ENCODE data around the gene HRH2. TPM values are rescaled to one million over a fixed set of nuclear protein-coding genes. Genes with fewer than 3 reads are reported as not detected.

The HRH2 gene
- total RNA-seq, 4 donors from 2014 or later = 0.44 to 2.3 (median 1.4) TPM

- intact Hi-C loops (cut with DNase I) = no loop called here
- no peak for DNase-seq
- H3K27ac ChIP-seq = no peak overlapping the region
- H3K9me3 ChIP-seq = no peaks in the 10 kb centered on the region
- H3K4me3 ChIP-seq (replicated peaks in 1 of 3) = no peak overlapping the region
- 75 to 84% methylated on average over 6 of the region's 6 CpGs for WGBS, 2 donors
- H3K27me3 ChIP-seq = no peaks in the 10 kb centered on the region
- H3K4me1 ChIP-seq = no peaks in the 10 kb centered on the region
- TF ChIP-seq POLR2A (IDR thresholded peaks at IDR 0.05) = no peak
- no peak for TF ChIP-seq CTCF (IDR thresholded peaks at IDR 0.05)
- no peaks in the 10 kb centered on the region for H3K36me3 ChIP-seq
Measured at GRCh38 chr5:175686396-175686795, 28.5 kb downstream of the HRH2 start.

- DNase-seq = no peak
- intact Hi-C loops (cut with DNase I) = no loop called here
- no peak for TF ChIP-seq CTCF (IDR thresholded peaks at IDR 0.05)
- no peak for TF ChIP-seq POLR2A (IDR thresholded peaks at IDR 0.05)
- WGBS, 2 donors = 85 to 94% methylated on average over 5 to 9 of the region's 9 CpGs
- H3K36me3 ChIP-seq = no peaks in the 10 kb centered on the region
- H3K4me1 ChIP-seq = no peaks in the 10 kb centered on the region
- no peaks in the 10 kb centered on the region for H3K27me3 ChIP-seq
- H3K9me3 ChIP-seq = no peaks in the 10 kb centered on the region
- no peak overlapping the region for H3K4me3 ChIP-seq (replicated peaks in 1 of 3)
- no peak overlapping the region for H3K27ac ChIP-seq
Measured at GRCh38 chr5:175686826-175687225, 29.0 kb downstream of the HRH2 start.

GRCh38 chr5:175687231-175687701 is 29.4 kb downstream of the HRH2 start:
- Histone ChIP-seq H3K36me3 (no peaks in the 10 kb centered on the region), H3K9me3 (no peaks in the 10 kb centered on the region), H3K27me3 (no peaks in the 10 kb centered on the region), H3K4me3 (replicated peaks in 1 of 3) (no peak overlapping the region), H3K4me1 (no peaks in the 10 kb centered on the region), H3K27ac (no peak overlapping the region)
- no peak for DNase-seq
- 62 to 75% methylated on average over 7 to 14 of the region's 14 CpGs for WGBS, 2 donors
- intact Hi-C loops (cut with DNase I) = no loop called here
- TF ChIP-seq POLR2A (IDR thresholded peaks at IDR 0.05) (no peak), CTCF (IDR thresholded peaks at IDR 0.05) (no peak)

GRCh38 chr5:175688352-175689146 is 30.7 kb downstream of the HRH2 start:
- Histone ChIP-seq H3K36me3 (no peaks in the 10 kb centered on the region), H3K9me3 (no peaks in the 10 kb centered on the region), H3K4me3 (replicated peaks in 1 of 3) (no peak overlapping the region), H3K4me1 (no peaks in the 10 kb centered on the region), H3K27ac (no peak overlapping the region), H3K27me3 (no peaks in the 10 kb centered on the region)
- DNase-seq = no peak
- WGBS, 2 donors = 71 to 80% methylated on average over 6 to 11 of the region's 12 CpGs
- TF ChIP-seq POLR2A (IDR thresholded peaks at IDR 0.05) = no peak
- TF ChIP-seq CTCF (IDR thresholded peaks at IDR 0.05) = no peak
- intact Hi-C loops (cut with DNase I) = no loop called here
